ENCODE data around the gene KCNJ6.
"Not testable (repeated sequence)": the region's sequence is repeated elsewhere in the genome, so short reads cannot be mapped to it uniquely, and the experiment has no call there.

The KCNJ6 gene

GRCh38 chr21:37766129-37766528 lies 150.1 kb downstream of the KCNJ6 start:
- DNase-seq: no peak

- no peak for DNase-seq
Observed at GRCh38 chr21:37765221-37765900, 150.9 kb downstream of the KCNJ6 start.

GRCh38 chr21:37764691-37765090 lies 151.6 kb downstream of the KCNJ6 start:
- DNase-seq: no peak

- no peak for DNase-seq
Observed at GRCh38 chr21:37763298-37763697, 153.0 kb downstream of the KCNJ6 start.

GRCh38 chr21:37762606-37763005 lies 153.7 kb downstream of the KCNJ6 start:
- no peak for DNase-seq

GRCh38 chr21:37761406-37761805 lies 154.9 kb downstream of the KCNJ6 start:
- not testable (repeated sequence) for DNase-seq

GRCh38 chr21:37759777-37760176 lies 156.5 kb downstream of the KCNJ6 start:
- DNase-seq: no peak

- DNase-seq: no peak
Observed at GRCh38 chr21:37758982-37759381, 157.3 kb downstream of the KCNJ6 start.

- no peak for DNase-seq
Observed at GRCh38 chr21:37757606-37758376, 158.5 kb downstream of the KCNJ6 start.

GRCh38 chr21:37753122-37753599 lies 163.1 kb downstream of the KCNJ6 start:
- DNase-seq: no peak

- no peak for DNase-seq
Observed at GRCh38 chr21:37751268-37751975, 164.8 kb downstream of the KCNJ6 start.

- no peak for DNase-seq
Observed at GRCh38 chr21:37749132-37749531, 167.1 kb downstream of the KCNJ6 start.

GRCh38 chr21:37748351-37748750 lies 167.9 kb downstream of the KCNJ6 start:
- DNase-seq: no peak

GRCh38 chr21:37746849-37747248 lies 169.4 kb downstream of the KCNJ6 start:
- no peak for DNase-seq

- DNase-seq: no peak
Observed at GRCh38 chr21:37744551-37744950, 171.7 kb downstream of the KCNJ6 start.

- DNase-seq: no peak
Observed at GRCh38 chr21:37742532-37742931, 173.7 kb downstream of the KCNJ6 start.

GRCh38 chr21:37742115-37742514 lies 174.1 kb downstream of the KCNJ6 start:
- DNase-seq: no peak

GRCh38 chr21:37737996-37738395 lies 178.3 kb downstream of the KCNJ6 start:
- DNase-seq: no peak

- DNase-seq: no peak
Observed at GRCh38 chr21:37737507-37737906, 178.8 kb downstream of the KCNJ6 start.

GRCh38 chr21:37734846-37735245 lies 181.4 kb downstream of the KCNJ6 start:
- no peak for DNase-seq

GRCh38 chr21:37732927-37733326 lies 183.3 kb downstream of the KCNJ6 start:
- no peak for DNase-seq

- no peak for DNase-seq
Observed at GRCh38 chr21:37724201-37724600, 192.1 kb downstream of the KCNJ6 start.

GRCh38 chr21:37717534-37717933 lies 198.7 kb downstream of the KCNJ6 start:
- DNase-seq: no peak

GRCh38 chr21:37712569-37712934 lies 203.7 kb downstream of the KCNJ6 start:
- DNase-seq: not testable (repeated sequence)

Data from activated effector memory CD4-positive, alpha-beta T cell treated with Interleukin-2 at 50 U/mL for 16 hours (primary cell).